HCT116 (cell line): ENCODE data around the gene LEMD1. TPM values are rescaled to one million over a fixed set of nuclear protein-coding genes. Genes with fewer than 3 reads are reported as not detected.
A peak's percentile ranks its signal among the peaks of the same experiment; 100 is the strongest.

Experiments
- ATAC-seq: fragments of 200-7000 bp; cut with Tn5 transposase; 2 replicates; pipeline ENCODE4 v1.9.1; 2020; ENCODE audit warnings: mild to moderate bottlenecking, moderate library complexity
- BruUV-seq: library from RNA; stranded (reverse); fragments of 400-500 nt; replicated peaks from 2 replicates; lab custom pipeline; 2021; lab: Mats Ljungman, UMichigan
- CTCF ChIA-PET: fragments of 300-600 bp; sonication (Branson Sonifier 250); formaldehyde crosslinking; loops from one replicate; lab custom pipeline; 2021; ENCODE audit warnings: antibody characterized with exemption; lab: Charles Lee
- POLR2A ChIA-PET: fragments of 300-600, 350-600 bp; sonication (Branson Sonifier 250); formaldehyde crosslinking; loops from one replicate; lab custom pipeline; 2021; ENCODE audit warnings: antibody characterized with exemption; lab: Charles Lee
- RAD21 ChIA-PET, 2 experiments: fragments of 300-600 bp; sonication (Branson Sonifier 250); formaldehyde crosslinking; loops; one replicate each; lab custom pipeline; 2023; ENCODE audit warnings: low total read pairs in 2 of 2; ENCODE audit not compliant: uncharacterized antibody in 2 of 2, unreplicated experiment in 2 of 2, low non-redundant PET in 1 of 2; lab: Charles Lee
- DNase-seq: peaks from one replicate; pipeline ENCODE4 v3.0.0-alpha.2; 2010; ENCODE audit warnings: low read depth, low spot score
- H2AFZ ChIP-seq: fragments of 200-600 bp; shearing (Covaris generic), sonication (generic); 2 replicates; pipeline ENCODE4 v1.6.1; 2017; ENCODE audit warnings: low read depth, mixed run types, mixed read lengths, antibody characterized with exemption, low read length; ENCODE audit not compliant: poor library complexity, severe bottlenecking
- H3K27ac ChIP-seq: 2 replicates; pipeline ENCODE4 v1.5.1; 2012; ENCODE audit warnings: low read depth, low read length
- H3K27me3 ChIP-seq: fragments of 200-600 bp; sonication (generic); 2 replicates; pipeline ENCODE4 v1.6.1; 2016; ENCODE audit warnings: mixed run types, low read length, mixed read lengths; ENCODE audit not compliant: insufficient read depth
- H3K36me3 ChIP-seq, 2 experiments: fragments of 200-500 bp in 1 of 2; fragments of 200-600 bp in 1 of 2; sonication (Bioruptor generic) in 1 of 2; sonication (generic) in 1 of 2; 2 replicates each; pipeline versions ENCODE4 v1.5.1 to v1.6.1; 2014 to 2016; ENCODE audit warnings: low read length in 2 of 2, inconsistent platforms in 1 of 2, mixed read lengths in 1 of 2, mixed run types in 1 of 2; ENCODE audit not compliant: insufficient read depth in 2 of 2, control insufficient read depth in 1 of 2
- H3K4me1 ChIP-seq, 2 experiments: fragments of 200-600 bp in 1 of 2; sonication (generic) in 1 of 2; 2 replicates each; pipeline versions ENCODE4 v1.5.1 to v1.6.1; 2012 to 2017; ENCODE audit warnings: low read length in 2 of 2, inconsistent platforms in 1 of 2, mild to moderate bottlenecking in 1 of 2, mixed read lengths in 1 of 2, mixed run types in 1 of 2, moderate library complexity in 1 of 2; ENCODE audit not compliant: insufficient read depth in 2 of 2, control insufficient read depth in 1 of 2
- H3K4me2 ChIP-seq: fragments of 200-600 bp; sonication (generic); 2 replicates; pipeline ENCODE4 v1.6.1; 2017; ENCODE audit warnings: mixed run types, low read length, mixed read lengths
- H3K4me3 ChIP-seq, 2 experiments: fragments of 200-600 bp in 1 of 2; sonication (generic) in 1 of 2; replicated peaks in 1 of 2; 2 replicates each; pipeline ENCODE4 v1.5.1; 2011 to 2016; ENCODE audit warnings: low read length in 2 of 2, control low read depth in 1 of 2, low read depth in 1 of 2, mild to moderate bottlenecking in 1 of 2, mixed read lengths in 1 of 2, mixed run types in 1 of 2
- H3K79me2 ChIP-seq: fragments of 200-600 bp; sonication (generic); 2 replicates; pipeline ENCODE4 v1.6.1; 2017; ENCODE audit warnings: mild to moderate bottlenecking, mixed run types, low read length, moderate library complexity, mixed read lengths; ENCODE audit not compliant: insufficient read depth
- H3K9ac ChIP-seq: fragments of 200-600 bp; sonication (generic); 2 replicates; pipeline ENCODE4 v1.6.1; 2016; ENCODE audit warnings: low read length, mixed read lengths
- H3K9me2 ChIP-seq: fragments of 200-600 bp; sonication (generic), shearing (Covaris generic); 2 replicates; pipeline ENCODE4 v1.6.1; 2017; ENCODE audit warnings: mixed run types, mild to moderate bottlenecking, moderate library complexity; ENCODE audit not compliant: insufficient read depth
- H3K9me3 ChIP-seq, 2 experiments: fragments of 200-500 bp in 1 of 2; fragments of 200-600 bp in 1 of 2; sonication (Bioruptor generic) in 1 of 2; sonication (generic) in 1 of 2; 2 replicates each; pipeline ENCODE4 v1.6.1; 2014 to 2017; ENCODE audit warnings: low read length in 2 of 2, mixed read lengths in 2 of 2, inconsistent platforms in 1 of 2, low read depth in 1 of 2, mild to moderate bottlenecking in 1 of 2, mixed run types in 1 of 2, moderate library complexity in 1 of 2; ENCODE audit not compliant: control insufficient read depth in 1 of 2, insufficient read depth in 1 of 2
- H4K20me1 ChIP-seq: fragments of 200-600 bp; sonication (generic), shearing (Covaris generic); 2 replicates; pipeline ENCODE4 v1.6.1; 2017; ENCODE audit warnings: mixed run types, mild to moderate bottlenecking, moderate library complexity; ENCODE audit not compliant: insufficient read depth
- CBX3 ChIP-seq: IDR thresholded peaks from 2 replicates; pipeline ENCODE4 v1.6.1; 2012; ENCODE audit warnings: low read depth
- CEBPB ChIP-seq: IDR thresholded peaks from 2 replicates; pipeline ENCODE4 v1.6.1; 2012; ENCODE audit warnings: low read depth
- ELF1 ChIP-seq: IDR thresholded peaks from 2 replicates; pipeline ENCODE4 v1.6.1; 2012; ENCODE audit warnings: low read depth, borderline replicate concordance
- EZH2 ChIP-seq: fragments of 200-600 bp; sonication (generic); IDR thresholded peaks from 2 replicates; pipeline ENCODE4 v1.6.1; 2017; ENCODE audit warnings: antibody characterized with exemption, mixed run types
- FOSL1 ChIP-seq: IDR thresholded peaks from 2 replicates; pipeline ENCODE4 v1.6.1; 2012; ENCODE audit warnings: low read depth
- SP1 ChIP-seq: IDR thresholded peaks from 2 replicates; pipeline ENCODE4 v1.6.1; 2012; ENCODE audit warnings: low read depth
- SRF ChIP-seq: IDR thresholded peaks from 2 replicates; pipeline ENCODE4 v1.6.1; 2012; ENCODE audit warnings: low read depth
- intact Hi-C: fragments of 100-400 bp; cut with micrococcal nuclease; formaldehyde crosslinking; loops from 2 replicates; pipeline ENCODE4 v1.10.0; 2022
- total RNA-seq: library from RNA; stranded (reverse); gene quantifications from one replicate; pipeline ENCODE4 v1.2.1, GENCODE V29; 2021; ENCODE audit not compliant: unreplicated experiment
- TF ChIP-seq, protein P1 (sequence below), 3 experiments: fragments of 200-600 bp in 1 of 3; sonication (generic) in 1 of 3; IDR thresholded peaks in 2 of 3; conservative IDR thresholded peaks in 1 of 3; 2 replicates each; pipeline ENCODE4 v1.5.1; 2012 to 2017; ENCODE audit warnings: low read depth in 2 of 3, low read length in 2 of 3, antibody characterized with exemption in 1 of 3, borderline replicate concordance in 1 of 3, control low read depth in 1 of 3, mild to moderate bottlenecking in 1 of 3, mixed read lengths in 1 of 3, mixed run types in 1 of 3, moderate library complexity in 1 of 3; ENCODE audit not compliant: insufficient read depth in 1 of 3
- TF ChIP-seq, protein P2 (sequence below): IDR thresholded peaks from 2 replicates; pipeline ENCODE4 v1.6.1; 2012
- TF ChIP-seq, protein P3 (sequence below): IDR thresholded peaks from 2 replicates; pipeline ENCODE4 v1.6.1; 2012; ENCODE audit warnings: low read depth

The LEMD1 gene
- total RNA-seq, 1 experiment from 2014 or later, result 11.9 TPM

DNA sequence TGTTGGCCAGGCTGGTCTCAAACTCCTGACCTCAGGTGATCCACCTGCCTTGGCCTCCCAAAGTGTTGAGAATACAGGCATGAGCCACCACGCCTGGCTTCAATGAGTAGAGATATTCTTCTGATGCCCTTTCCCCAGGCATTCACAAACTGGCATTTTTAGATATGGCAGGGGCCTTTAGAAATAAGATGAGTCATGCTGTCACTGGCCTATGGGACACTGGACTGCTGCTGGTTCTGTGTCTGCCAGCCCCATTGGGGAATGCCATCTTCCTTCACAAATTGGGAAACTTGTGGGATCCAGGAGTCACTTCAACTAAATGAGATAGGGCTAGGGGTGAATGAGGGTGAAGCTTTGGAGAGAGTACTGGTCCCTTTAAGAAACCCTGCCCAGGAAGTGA, 81.2 kb downstream of the LEMD1 start:
- Histone ChIP-seq H3K4me3 (no peak overlapping the region), H3K79me2 (no peaks in the 10 kb centered on the region), H3K9me3 (no peaks in the 10 kb centered on the region), H2AFZ (peak overlapping the region; percentile 5), H3K27ac (no peak overlapping the region), H3K9me2 (no peaks in the 10 kb centered on the region), H3K36me3 (no peaks in the 10 kb centered on the region), H3K27me3 (no peaks in the 10 kb centered on the region), H3K4me1 (peaks cover 4 to 12% of the 10 kb centered on the region in 2 experiments; a peak in 3 of 4 replicates), H3K9ac (no peak overlapping the region), H4K20me1 (no peaks in the 10 kb centered on the region), H3K4me2 (peak overlapping the region; percentile 30; the same call in 1 of the 2 replicates)
- ATAC-seq, result peak; percentile 5; the same call in 1 of the 2 replicates
- TF ChIP-seq, protein P1, sequence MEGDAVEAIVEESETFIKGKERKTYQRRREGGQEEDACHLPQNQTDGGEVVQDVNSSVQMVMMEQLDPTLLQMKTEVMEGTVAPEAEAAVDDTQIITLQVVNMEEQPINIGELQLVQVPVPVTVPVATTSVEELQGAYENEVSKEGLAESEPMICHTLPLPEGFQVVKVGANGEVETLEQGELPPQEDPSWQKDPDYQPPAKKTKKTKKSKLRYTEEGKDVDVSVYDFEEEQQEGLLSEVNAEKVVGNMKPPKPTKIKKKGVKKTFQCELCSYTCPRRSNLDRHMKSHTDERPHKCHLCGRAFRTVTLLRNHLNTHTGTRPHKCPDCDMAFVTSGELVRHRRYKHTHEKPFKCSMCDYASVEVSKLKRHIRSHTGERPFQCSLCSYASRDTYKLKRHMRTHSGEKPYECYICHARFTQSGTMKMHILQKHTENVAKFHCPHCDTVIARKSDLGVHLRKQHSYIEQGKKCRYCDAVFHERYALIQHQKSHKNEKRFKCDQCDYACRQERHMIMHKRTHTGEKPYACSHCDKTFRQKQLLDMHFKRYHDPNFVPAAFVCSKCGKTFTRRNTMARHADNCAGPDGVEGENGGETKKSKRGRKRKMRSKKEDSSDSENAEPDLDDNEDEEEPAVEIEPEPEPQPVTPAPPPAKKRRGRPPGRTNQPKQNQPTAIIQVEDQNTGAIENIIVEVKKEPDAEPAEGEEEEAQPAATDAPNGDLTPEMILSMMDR (IDR thresholded peaks at IDR 0.05 in 2 of 3, conservative IDR thresholded peaks at IDR 0.05 in 1 of 3; ENCODE audit: borderline replicate concordance in 1 of 3, insufficient read depth in 1 of 3, low read depth in 2 of 3, low read length in 2 of 3), result no peak
- TF ChIP-seq, protein P2, sequence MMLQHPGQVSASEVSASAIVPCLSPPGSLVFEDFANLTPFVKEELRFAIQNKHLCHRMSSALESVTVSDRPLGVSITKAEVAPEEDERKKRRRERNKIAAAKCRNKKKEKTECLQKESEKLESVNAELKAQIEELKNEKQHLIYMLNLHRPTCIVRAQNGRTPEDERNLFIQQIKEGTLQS, result no peak
- CTCF ChIA-PET, result interaction anchor here (0.6 to 1.5 kb wide), 3 partner anchors 14 to 184 kb away, joined by 3 read pairs; no protein-coding TSS in a partner anchor
- intact Hi-C loops, result no loop called here
- BruUV-seq, result no TSS peak
- RAD21 ChIA-PET, result no interaction called here
- no peak for DNase-seq
- POLR2A ChIA-PET, result no interaction called here

DNA sequence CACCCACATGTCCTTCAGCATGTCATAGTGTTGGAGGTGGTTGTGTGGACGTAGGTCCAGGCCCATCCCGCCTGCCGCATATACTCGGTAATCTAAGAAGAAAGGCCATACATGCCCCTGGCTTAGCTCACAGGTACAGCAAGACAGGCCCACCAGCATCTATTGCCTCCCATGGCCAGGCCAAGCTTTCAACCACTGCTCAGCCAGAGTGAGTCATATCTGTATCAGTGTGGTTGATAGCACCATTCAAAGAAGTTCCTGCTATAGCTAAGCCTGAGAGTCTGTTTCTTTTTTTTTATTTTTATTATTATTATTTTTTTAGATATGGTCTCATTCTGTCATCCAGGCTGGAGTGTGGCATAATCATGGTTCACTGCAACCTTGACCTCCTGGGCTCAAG, 82.1 kb downstream of the LEMD1 start:
- POLR2A ChIA-PET, result no interaction called here
- RAD21 ChIA-PET, result interaction anchor here in 1 of 2 experiments (0.6 kb wide), 1 partner anchor 35 kb away, joined by 4 read pairs; no protein-coding TSS in a partner anchor
- no peaks in the 10 kb centered on the region for H3K27me3 ChIP-seq
- H3K9ac ChIP-seq, result no peak overlapping the region
- H3K4me3 ChIP-seq, result no peak overlapping the region
- peaks cover 4 to 13% of the 10 kb centered on the region in 2 experiments; a peak in 3 of 4 replicates for H3K4me1 ChIP-seq
- H3K27ac ChIP-seq, result no peak overlapping the region
- H2AFZ ChIP-seq, result no peak overlapping the region
- H3K79me2 ChIP-seq, result no peaks in the 10 kb centered on the region
- no TSS peak for BruUV-seq
- DNase-seq, result no peak
- H3K36me3 ChIP-seq, result no peaks in the 10 kb centered on the region
- no peaks in the 10 kb centered on the region for H4K20me1 ChIP-seq
- ATAC-seq, result no peak
- H3K9me3 ChIP-seq, result no peaks in the 10 kb centered on the region
- CTCF ChIA-PET, result interaction anchor here (1.5 to 1.6 kb wide), 2 partner anchors 66 to 185 kb away, joined by 3 to 5 read pairs; no protein-coding TSS in a partner anchor
- no peak overlapping the region for H3K4me2 ChIP-seq
- intact Hi-C loops, result loop anchor here (5.0 kb wide), 1 partner anchor 148 kb away; no protein-coding TSS in a partner anchor
- H3K9me2 ChIP-seq, result no peaks in the 10 kb centered on the region
- TF ChIP-seq, protein P3, sequence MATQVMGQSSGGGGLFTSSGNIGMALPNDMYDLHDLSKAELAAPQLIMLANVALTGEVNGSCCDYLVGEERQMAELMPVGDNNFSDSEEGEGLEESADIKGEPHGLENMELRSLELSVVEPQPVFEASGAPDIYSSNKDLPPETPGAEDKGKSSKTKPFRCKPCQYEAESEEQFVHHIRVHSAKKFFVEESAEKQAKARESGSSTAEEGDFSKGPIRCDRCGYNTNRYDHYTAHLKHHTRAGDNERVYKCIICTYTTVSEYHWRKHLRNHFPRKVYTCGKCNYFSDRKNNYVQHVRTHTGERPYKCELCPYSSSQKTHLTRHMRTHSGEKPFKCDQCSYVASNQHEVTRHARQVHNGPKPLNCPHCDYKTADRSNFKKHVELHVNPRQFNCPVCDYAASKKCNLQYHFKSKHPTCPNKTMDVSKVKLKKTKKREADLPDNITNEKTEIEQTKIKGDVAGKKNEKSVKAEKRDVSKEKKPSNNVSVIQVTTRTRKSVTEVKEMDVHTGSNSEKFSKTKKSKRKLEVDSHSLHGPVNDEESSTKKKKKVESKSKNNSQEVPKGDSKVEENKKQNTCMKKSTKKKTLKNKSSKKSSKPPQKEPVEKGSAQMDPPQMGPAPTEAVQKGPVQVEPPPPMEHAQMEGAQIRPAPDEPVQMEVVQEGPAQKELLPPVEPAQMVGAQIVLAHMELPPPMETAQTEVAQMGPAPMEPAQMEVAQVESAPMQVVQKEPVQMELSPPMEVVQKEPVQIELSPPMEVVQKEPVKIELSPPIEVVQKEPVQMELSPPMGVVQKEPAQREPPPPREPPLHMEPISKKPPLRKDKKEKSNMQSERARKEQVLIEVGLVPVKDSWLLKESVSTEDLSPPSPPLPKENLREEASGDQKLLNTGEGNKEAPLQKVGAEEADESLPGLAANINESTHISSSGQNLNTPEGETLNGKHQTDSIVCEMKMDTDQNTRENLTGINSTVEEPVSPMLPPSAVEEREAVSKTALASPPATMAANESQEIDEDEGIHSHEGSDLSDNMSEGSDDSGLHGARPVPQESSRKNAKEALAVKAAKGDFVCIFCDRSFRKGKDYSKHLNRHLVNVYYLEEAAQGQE, result no peak
- TF ChIP-seq SRF, result no peak
- TF ChIP-seq CEBPB, result no peak
- TF ChIP-seq, protein P2, result no peak
- TF ChIP-seq, protein P1 (IDR thresholded peaks at IDR 0.05 in 2 of 3, conservative IDR thresholded peaks at IDR 0.05 in 1 of 3; ENCODE audit: borderline replicate concordance in 1 of 3, insufficient read depth in 1 of 3, low read depth in 2 of 3, low read length in 2 of 3), result no peak
- no peak for TF ChIP-seq SP1
- no peak for TF ChIP-seq FOSL1
- no peak for TF ChIP-seq ELF1
- TF ChIP-seq CBX3, result no peak
- TF ChIP-seq EZH2, result no peak
